Lower leg skin (tissue), 4 donors: Measurements from ENCODE around the gene KRABD2.

ENCODE experiments used
- DNase-seq, 2 donors: peaks; one replicate each; pipeline ENCODE4 v3.0.0-alpha.2; 2019; ENCODE audit warnings: low spot score in 2 of 2
- H3K4me3 ChIP-seq: fragments of 200-600 bp; sonication (generic); 2 replicates; pipeline ENCODE4 v1.5.1; 2017; ENCODE audit warnings: mild to moderate bottlenecking, low read depth; ENCODE audit not compliant: poor library complexity, severe bottlenecking
- POLR2A ChIP-seq, 2 donors: fragments of 450-650 bp; IDR thresholded peaks; one replicate each; pipeline ENCODE4 v1.6.1; 2016 to 2017; ENCODE audit warnings: antibody characterized with exemption in 2 of 2, mild to moderate bottlenecking in 1 of 2, moderate library complexity in 1 of 2
- WGBS, 2 donors: methylation state at CpG; one replicate each; pipeline ENCODE4 v1.1.5; 2018; 5-methylcytosine and 5-hydroxymethylcytosine counted together
- intact Hi-C: fragments of 100-400 bp; cut with DNase I; formaldehyde crosslinking; loops from one replicate; pipeline ENCODE4 v1.15.0; 2023; ENCODE audit warnings: low total_unique reads
- TF ChIP-seq, protein P1 (sequence below), 3 donors: fragments of 450-650 bp; IDR thresholded peaks; one replicate each; pipeline ENCODE4 v1.5.1; 2016; ENCODE audit warnings: antibody characterized with exemption in 3 of 3, mild to moderate bottlenecking in 3 of 3, moderate library complexity in 2 of 3

KRABD2 gene

GRCh38 chr17:8409966-8410882 is 33.7 kb upstream of the KRABD2 start:
- no peak for TF ChIP-seq POLR2A (IDR thresholded peaks at IDR 0.05)
- TF ChIP-seq, protein P1, sequence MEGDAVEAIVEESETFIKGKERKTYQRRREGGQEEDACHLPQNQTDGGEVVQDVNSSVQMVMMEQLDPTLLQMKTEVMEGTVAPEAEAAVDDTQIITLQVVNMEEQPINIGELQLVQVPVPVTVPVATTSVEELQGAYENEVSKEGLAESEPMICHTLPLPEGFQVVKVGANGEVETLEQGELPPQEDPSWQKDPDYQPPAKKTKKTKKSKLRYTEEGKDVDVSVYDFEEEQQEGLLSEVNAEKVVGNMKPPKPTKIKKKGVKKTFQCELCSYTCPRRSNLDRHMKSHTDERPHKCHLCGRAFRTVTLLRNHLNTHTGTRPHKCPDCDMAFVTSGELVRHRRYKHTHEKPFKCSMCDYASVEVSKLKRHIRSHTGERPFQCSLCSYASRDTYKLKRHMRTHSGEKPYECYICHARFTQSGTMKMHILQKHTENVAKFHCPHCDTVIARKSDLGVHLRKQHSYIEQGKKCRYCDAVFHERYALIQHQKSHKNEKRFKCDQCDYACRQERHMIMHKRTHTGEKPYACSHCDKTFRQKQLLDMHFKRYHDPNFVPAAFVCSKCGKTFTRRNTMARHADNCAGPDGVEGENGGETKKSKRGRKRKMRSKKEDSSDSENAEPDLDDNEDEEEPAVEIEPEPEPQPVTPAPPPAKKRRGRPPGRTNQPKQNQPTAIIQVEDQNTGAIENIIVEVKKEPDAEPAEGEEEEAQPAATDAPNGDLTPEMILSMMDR (IDR thresholded peaks at IDR 0.05): peak in 1 of 3 donors; percentile 73
- peak; percentile 82 to 97 for DNase-seq
- 22 to 23% methylated on average over 19 of the region's 19 CpGs for WGBS, 2 donors
- H3K4me3 ChIP-seq: no peak overlapping the region
- intact Hi-C loops: loop anchor here (10.0 kb wide), 1 partner anchor 335 kb away; the partner anchor contains the start of gene CCDC42

DNA sequence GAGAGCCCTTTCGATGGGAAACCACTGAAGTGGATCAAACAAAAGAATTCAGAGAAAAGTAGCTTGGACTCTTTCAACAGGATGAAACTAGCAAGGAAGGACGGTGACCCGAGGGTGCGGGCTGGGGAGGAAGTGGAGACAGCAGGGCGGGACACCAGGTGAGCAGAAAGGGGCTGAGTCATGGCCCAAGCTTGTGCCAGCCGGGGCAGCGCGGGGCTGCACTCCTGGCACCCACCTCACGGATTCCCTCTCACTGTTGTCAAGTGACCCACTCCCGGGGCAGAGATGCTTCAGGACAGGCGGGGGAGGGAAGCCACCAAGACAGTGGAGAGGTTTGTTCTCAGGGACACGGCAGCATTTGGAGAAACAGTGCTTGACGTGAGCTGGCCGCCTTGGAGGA is 31.9 kb upstream of the KRABD2 start:
- H3K4me3 ChIP-seq: no peak overlapping the region
- peak in 1 of 2 donors; percentile 83 for DNase-seq
- intact Hi-C loops: no loop called here
- 40 to 44% methylated on average over 14 of the region's 14 CpGs for WGBS, 2 donors
- TF ChIP-seq POLR2A (IDR thresholded peaks at IDR 0.05): no peak
- TF ChIP-seq, protein P1 (IDR thresholded peaks at IDR 0.05): no peak

- intact Hi-C loops: no loop called here
- TF ChIP-seq, protein P1 (IDR thresholded peaks at IDR 0.05): no peak
- TF ChIP-seq POLR2A (IDR thresholded peaks at IDR 0.05): no peak
- WGBS, 2 donors: 56 to 57% methylated on average over 2 of the region's 2 CpGs
- no peak overlapping the region for H3K4me3 ChIP-seq
- peak in 1 of 2 donors; percentile 61 for DNase-seq
Observed at GRCh38 chr17:8406174-8406573, 29.7 kb upstream of the KRABD2 start.

- intact Hi-C loops: no loop called here
- 82 to 88% methylated on average over 6 to 11 of the region's 11 CpGs for WGBS, 2 donors
- no peak overlapping the region for H3K4me3 ChIP-seq
- peak in 1 of 2 donors; percentile 70 for DNase-seq
- TF ChIP-seq POLR2A (IDR thresholded peaks at IDR 0.05): no peak
- TF ChIP-seq, protein P1 (IDR thresholded peaks at IDR 0.05): no peak
Observed at GRCh38 chr17:8405499-8406016, 29.1 kb upstream of the KRABD2 start.

DNA sequence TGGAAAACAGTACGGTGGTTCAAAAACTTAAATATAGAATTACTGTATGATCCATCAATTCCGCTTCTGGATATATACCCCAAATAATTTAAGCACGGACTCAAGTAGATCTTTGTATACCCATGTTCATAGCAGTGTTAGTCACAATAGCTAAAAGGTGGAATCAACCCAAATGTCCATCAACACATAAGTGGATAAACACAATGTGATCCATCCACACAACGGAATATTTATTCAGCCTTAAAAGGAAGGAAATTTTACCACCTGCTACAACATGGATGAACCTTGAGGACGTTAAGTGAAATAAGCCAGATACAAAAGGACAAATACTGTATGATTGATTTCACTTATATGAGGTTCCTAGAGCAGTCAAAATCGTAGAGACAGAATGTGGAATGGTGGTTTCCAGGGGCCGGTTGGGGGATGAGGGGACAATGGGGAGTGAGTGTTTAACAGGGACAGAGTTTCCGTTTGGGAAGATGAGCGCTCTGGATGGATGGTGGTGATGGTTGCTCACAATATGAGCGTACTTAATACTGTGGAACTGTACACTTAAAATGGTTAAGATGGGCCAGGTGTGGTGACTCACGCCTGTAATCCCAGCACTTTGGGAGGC is 26.5 kb upstream of the KRABD2 start:
- WGBS, 2 donors: 81% methylated on average over 11 of the region's 11 CpGs
- H3K4me3 ChIP-seq: no peak overlapping the region
- TF ChIP-seq POLR2A (IDR thresholded peaks at IDR 0.05): no peak
- TF ChIP-seq, protein P1 (IDR thresholded peaks at IDR 0.05): no peak
- intact Hi-C loops: no loop called here
- peak in 1 of 2 donors; percentile 60 for DNase-seq
